DOHH2 (cell line): Measurements from ENCODE around the gene HERC2.
"Not testable (repeated sequence)": the region's sequence is repeated elsewhere in the genome, so short reads cannot be mapped to it uniquely, and the experiment has no call there.

ENCODE experiments used
- EZH2phosphoT487 ChIP-seq: fragments of 200-600 bp; sonication (generic); IDR thresholded peaks from 2 replicates; pipeline ENCODE4 v1.6.1; 2017; ENCODE audit warnings: borderline replicate concordance, mild to moderate bottlenecking, antibody characterized with exemption, low read length, moderate library complexity, mixed read lengths
- TF ChIP-seq, protein P1 (sequence below): fragments of 200-600 bp; sonication (generic); IDR thresholded peaks from one replicate; pipeline ENCODE4 v1.5.1; 2014; ENCODE audit warnings: antibody characterized with exemption, mild to moderate bottlenecking, low read depth, low read length; ENCODE audit not compliant: poor library complexity, severe bottlenecking

DNA sequence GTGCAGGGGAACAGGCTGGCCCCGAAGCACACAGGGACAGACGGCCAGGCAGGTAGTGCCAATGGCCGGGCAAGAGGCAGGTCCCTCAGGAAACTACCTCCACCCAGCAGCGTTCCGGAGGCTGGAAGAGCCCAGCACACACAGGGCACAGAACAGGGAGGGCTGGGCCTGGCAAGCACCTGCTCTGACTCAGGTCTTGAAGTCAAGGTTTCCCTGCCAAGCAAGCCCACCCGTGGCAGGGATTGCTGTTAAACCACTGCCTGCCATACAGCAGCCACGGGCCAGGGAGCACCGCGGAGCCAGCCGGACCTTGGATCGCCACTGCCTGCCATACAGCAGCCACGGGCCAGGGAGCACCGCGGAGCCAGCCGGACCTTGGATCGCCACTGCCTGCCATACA is 200.4 kb downstream of the HERC2 start:
- TF ChIP-seq, protein P1, sequence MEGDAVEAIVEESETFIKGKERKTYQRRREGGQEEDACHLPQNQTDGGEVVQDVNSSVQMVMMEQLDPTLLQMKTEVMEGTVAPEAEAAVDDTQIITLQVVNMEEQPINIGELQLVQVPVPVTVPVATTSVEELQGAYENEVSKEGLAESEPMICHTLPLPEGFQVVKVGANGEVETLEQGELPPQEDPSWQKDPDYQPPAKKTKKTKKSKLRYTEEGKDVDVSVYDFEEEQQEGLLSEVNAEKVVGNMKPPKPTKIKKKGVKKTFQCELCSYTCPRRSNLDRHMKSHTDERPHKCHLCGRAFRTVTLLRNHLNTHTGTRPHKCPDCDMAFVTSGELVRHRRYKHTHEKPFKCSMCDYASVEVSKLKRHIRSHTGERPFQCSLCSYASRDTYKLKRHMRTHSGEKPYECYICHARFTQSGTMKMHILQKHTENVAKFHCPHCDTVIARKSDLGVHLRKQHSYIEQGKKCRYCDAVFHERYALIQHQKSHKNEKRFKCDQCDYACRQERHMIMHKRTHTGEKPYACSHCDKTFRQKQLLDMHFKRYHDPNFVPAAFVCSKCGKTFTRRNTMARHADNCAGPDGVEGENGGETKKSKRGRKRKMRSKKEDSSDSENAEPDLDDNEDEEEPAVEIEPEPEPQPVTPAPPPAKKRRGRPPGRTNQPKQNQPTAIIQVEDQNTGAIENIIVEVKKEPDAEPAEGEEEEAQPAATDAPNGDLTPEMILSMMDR = not testable (repeated sequence)
- TF ChIP-seq EZH2phosphoT487 = not testable (repeated sequence)
